Mesendoderm (in vitro differentiated cells): Measurements from ENCODE around the gene RASA2. TPM values are rescaled to one million over a fixed set of nuclear protein-coding genes. Genes with fewer than 3 reads are reported as not detected.

Experiments
- DNase-seq: peaks from one replicate; pipeline ENCODE4 v3.0.0; 2013
- H2AK5ac ChIP-seq: 2 replicates; pipeline ENCODE4 v1.6.1; 2013; ENCODE audit warnings: low read length, inconsistent platforms
- H2BK120ac ChIP-seq: 2 replicates; pipeline ENCODE4 v1.6.1; 2013; ENCODE audit warnings: low read depth, mild to moderate bottlenecking, low read length, moderate library complexity, mixed read lengths
- H2BK15ac ChIP-seq: replicated peaks from 2 replicates; pipeline ENCODE4 v1.6.1; 2013; ENCODE audit warnings: low read depth, mild to moderate bottlenecking, moderate library complexity
- H2BK5ac ChIP-seq: 2 replicates; pipeline ENCODE4 v1.6.1; 2013; ENCODE audit warnings: low read length, inconsistent platforms
- H3K18ac ChIP-seq: 2 replicates; pipeline ENCODE4 v1.6.1; 2013; ENCODE audit warnings: mild to moderate bottlenecking, low read length, mixed read lengths
- H3K23ac ChIP-seq: one replicate; pipeline ENCODE4 v1.6.1; 2013; ENCODE audit warnings: low read length
- H3K27ac ChIP-seq: 2 replicates; pipeline ENCODE4 v1.5.1; 2013; ENCODE audit warnings: low read depth, mild to moderate bottlenecking, inconsistent platforms, low read length, moderate library complexity
- H3K27me3 ChIP-seq: 2 replicates; pipeline ENCODE4 v1.6.1; 2013; ENCODE audit warnings: low read length, control low read depth, mild to moderate bottlenecking, inconsistent platforms; ENCODE audit not compliant: insufficient read depth, poor library complexity
- H3K36me3 ChIP-seq: 2 replicates; pipeline ENCODE4 v1.6.1; 2013; ENCODE audit warnings: low read length, inconsistent platforms; ENCODE audit not compliant: control insufficient read depth, insufficient read depth
- H3K4ac ChIP-seq: one replicate; pipeline ENCODE4 v1.6.1; 2013; ENCODE audit warnings: low read depth, mild to moderate bottlenecking, low read length, moderate library complexity
- H3K4me1 ChIP-seq: 2 replicates; pipeline ENCODE4 v1.6.1; 2013; ENCODE audit warnings: low read depth, low read length, inconsistent platforms; ENCODE audit not compliant: control insufficient read depth
- H3K4me2 ChIP-seq: 2 replicates; pipeline ENCODE4 v1.6.1; 2013; ENCODE audit warnings: low read length
- H3K4me3 ChIP-seq: 2 replicates; pipeline ENCODE4 v1.5.1; 2013; ENCODE audit warnings: mild to moderate bottlenecking, low read length
- H3K56ac ChIP-seq: one replicate; pipeline ENCODE4 v1.6.1; 2013; ENCODE audit warnings: low read length
- H3K79me1 ChIP-seq: 2 replicates; pipeline ENCODE4 v1.6.1; 2013; ENCODE audit warnings: low read length, inconsistent platforms
- H3K79me2 ChIP-seq: 2 replicates; pipeline ENCODE4 v1.6.1; 2013; ENCODE audit warnings: mild to moderate bottlenecking, low read length; ENCODE audit not compliant: control insufficient read depth, insufficient read depth
- H3K9ac ChIP-seq: 2 replicates; pipeline ENCODE4 v1.6.1; 2013; ENCODE audit warnings: low read length, inconsistent platforms
- H4K5ac ChIP-seq: one replicate; pipeline ENCODE4 v1.6.1; 2013; ENCODE audit warnings: low read length
- H4K8ac ChIP-seq: one replicate; pipeline ENCODE4 v1.6.1; 2013; ENCODE audit warnings: low read depth, mild to moderate bottlenecking, control low read depth, low read length, moderate library complexity
- WGBS: extraction: QIAGEN DNeasy Blood & Tissue Kit; methylation state at CpG from one replicate; pipeline ENCODE4 v1.1.7; 2013; ENCODE audit warnings: low lambda C conversion rate, missing lambda C conversion rate; ENCODE audit not compliant: insufficient coverage; ENCODE audit errors: extremely low coverage; 5-methylcytosine and 5-hydroxymethylcytosine counted together
- polyA plus RNA-seq, 2 experiments: library from polyadenylated mRNA; stranded (reverse); fragments of 200-250 nt; gene quantifications; one replicate each; pipeline ENCODE4 v1.2.3, GENCODE V29; 2013

RASA2 gene, protein sequence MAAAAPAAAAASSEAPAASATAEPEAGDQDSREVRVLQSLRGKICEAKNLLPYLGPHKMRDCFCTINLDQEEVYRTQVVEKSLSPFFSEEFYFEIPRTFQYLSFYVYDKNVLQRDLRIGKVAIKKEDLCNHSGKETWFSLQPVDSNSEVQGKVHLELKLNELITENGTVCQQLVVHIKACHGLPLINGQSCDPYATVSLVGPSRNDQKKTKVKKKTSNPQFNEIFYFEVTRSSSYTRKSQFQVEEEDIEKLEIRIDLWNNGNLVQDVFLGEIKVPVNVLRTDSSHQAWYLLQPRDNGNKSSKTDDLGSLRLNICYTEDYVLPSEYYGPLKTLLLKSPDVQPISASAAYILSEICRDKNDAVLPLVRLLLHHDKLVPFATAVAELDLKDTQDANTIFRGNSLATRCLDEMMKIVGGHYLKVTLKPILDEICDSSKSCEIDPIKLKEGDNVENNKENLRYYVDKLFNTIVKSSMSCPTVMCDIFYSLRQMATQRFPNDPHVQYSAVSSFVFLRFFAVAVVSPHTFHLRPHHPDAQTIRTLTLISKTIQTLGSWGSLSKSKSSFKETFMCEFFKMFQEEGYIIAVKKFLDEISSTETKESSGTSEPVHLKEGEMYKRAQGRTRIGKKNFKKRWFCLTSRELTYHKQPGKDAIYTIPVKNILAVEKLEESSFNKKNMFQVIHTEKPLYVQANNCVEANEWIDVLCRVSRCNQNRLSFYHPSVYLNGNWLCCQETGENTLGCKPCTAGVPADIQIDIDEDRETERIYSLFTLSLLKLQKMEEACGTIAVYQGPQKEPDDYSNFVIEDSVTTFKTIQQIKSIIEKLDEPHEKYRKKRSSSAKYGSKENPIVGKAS
- polyA plus RNA-seq (2013, experiment 1 of 2), result 9.0 TPM
- 8.1 TPM for polyA plus RNA-seq (2013, experiment 2 of 2)

DNA sequence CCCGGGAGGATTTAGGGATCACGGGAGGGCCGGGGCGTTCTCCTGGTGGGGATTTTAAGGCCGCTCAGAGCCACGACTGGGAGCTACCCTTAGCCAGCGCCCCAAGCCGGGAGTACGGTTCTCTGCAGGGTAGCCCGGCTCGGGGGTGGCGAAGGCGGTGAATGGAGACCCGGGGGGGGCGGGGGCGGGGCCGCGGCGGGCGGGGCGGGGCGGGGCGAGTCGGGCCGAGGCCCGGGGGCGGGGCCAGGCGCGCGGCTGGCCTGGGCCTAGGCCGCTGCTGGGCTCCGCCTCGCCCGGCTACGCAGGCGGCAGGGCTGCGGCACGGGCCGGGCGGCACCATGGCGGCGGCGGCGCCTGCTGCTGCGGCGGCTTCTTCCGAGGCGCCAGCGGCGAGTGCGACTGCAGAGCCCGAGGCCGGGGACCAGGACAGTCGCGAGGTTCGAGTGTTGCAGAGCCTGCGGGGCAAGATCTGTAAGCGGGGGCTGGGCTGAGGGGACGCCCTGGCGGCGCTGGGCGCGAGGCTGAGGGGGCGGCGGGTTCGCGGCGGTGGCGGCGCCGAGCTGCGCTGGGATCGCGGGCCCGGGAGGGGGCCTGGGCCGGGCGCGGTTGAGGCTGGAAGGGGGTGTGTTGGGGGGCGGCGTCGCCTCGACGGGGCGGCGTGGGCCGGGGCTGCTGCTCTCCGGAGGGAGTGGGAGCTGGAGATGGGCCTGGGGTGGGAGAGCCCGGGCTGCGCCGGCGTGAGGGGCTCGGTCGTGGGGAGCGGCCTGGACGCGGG is at the start of gene RASA2:
RASA2 (plus strand) TSS at position 282 of the 775 bp plus-strand sequence; CDS start at position 339, 57 bp downstream.
- Histone ChIP-seq H3K27me3 (no peaks in the 10 kb centered on the region), H3K27ac (peak within 1 kb of the TSS; percentile 94), H3K4me3 (peak within 1 kb of the TSS; percentile 87), H3K79me1 (peaks cover 3% of the 10 kb centered on the region), H3K4me2 (peak within 1 kb of the TSS; percentile 58), H2BK120ac (peak within 1 kb of the TSS; percentile 83), H4K8ac (no peak within 1 kb of the TSS), H3K56ac (peak within 1 kb of the TSS; percentile 96), H2AK5ac (no peak within 1 kb of the TSS), H3K4ac (peak within 1 kb of the TSS; percentile 85), H2BK5ac (peak within 1 kb of the TSS; percentile 91), H3K79me2 (peaks cover 16% of the 10 kb centered on the region), H3K36me3 (no peaks in the 10 kb centered on the region), H2BK15ac (no peak within 1 kb of the TSS), H3K9ac (peak within 1 kb of the TSS; percentile 94), H4K5ac (no peak within 1 kb of the TSS), H3K4me1 (peaks cover 8% of the 10 kb centered on the region), H3K23ac (peak within 1 kb of the TSS; percentile 52), H3K18ac (peak within 1 kb of the TSS; percentile 78)
- DNase-seq, result peak; percentile 82
- no CpG with 5 or more reads among the region's 96 CpGs for WGBS

DNA sequence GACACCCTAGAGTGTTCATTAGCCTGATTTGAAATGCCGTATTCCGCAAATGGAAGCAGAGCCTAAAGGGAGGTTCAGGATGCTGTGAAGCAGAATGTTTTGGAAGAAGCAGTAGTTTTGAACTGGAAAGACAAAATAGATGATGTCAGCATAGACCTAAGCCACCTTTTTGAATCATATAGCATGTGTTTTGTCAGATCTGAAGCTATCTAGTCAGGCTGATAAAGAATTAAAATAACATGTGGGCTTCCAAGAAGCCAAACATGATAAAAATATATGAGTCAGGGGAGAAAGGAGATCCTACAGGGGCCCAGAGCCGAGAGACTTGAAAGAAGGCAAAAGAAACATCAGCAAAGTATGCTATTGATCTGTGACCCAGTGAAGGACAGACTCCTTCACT is 47.2 kb upstream of the RASA2 start:
- no peak overlapping the region for H3K23ac ChIP-seq
- H4K5ac ChIP-seq, result no peak overlapping the region
- no peak overlapping the region for H3K4me3 ChIP-seq
- H3K4ac ChIP-seq, result no peak overlapping the region
- H2BK15ac ChIP-seq, result no peak overlapping the region
- no peak overlapping the region for H4K8ac ChIP-seq
- no peak overlapping the region for H3K56ac ChIP-seq
- H3K4me1 ChIP-seq, result no peaks in the 10 kb centered on the region
- H2BK5ac ChIP-seq, result no peak overlapping the region
- WGBS, result no CpG with 5 or more reads among the region's 3 CpGs
- no peak overlapping the region for H2AK5ac ChIP-seq
- no peak overlapping the region for H3K9ac ChIP-seq
- H2BK120ac ChIP-seq, result no peak overlapping the region
- no peak overlapping the region for H3K4me2 ChIP-seq
- no peak for DNase-seq
- H3K79me2 ChIP-seq, result no peaks in the 10 kb centered on the region
- no peaks in the 10 kb centered on the region for H3K27me3 ChIP-seq
- H3K79me1 ChIP-seq, result no peaks in the 10 kb centered on the region
- peaks cover 10% of the 10 kb centered on the region for H3K36me3 ChIP-seq
- no peak overlapping the region for H3K27ac ChIP-seq
- H3K18ac ChIP-seq, result no peak overlapping the region

DNA sequence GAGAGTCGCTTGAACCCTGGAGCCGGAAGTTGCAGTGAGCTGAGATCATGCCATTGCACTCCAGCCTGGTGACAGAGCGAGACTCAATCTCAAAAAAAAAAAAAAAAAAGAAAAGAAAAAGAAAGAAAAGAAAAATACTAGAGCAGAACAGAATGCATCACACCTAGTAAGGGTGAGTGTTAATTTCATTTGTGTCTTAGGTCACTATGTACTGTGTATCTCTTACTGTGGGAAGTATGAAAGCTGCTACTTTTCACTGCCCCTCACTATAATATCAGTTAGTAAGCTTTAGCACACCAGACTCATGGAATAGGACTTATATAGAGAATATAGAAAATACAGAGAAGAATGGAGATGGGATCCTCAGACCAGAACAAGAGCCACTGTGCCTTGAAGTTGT is 45.9 kb upstream of the RASA2 start:
- Histone ChIP-seq H3K4ac (no peak overlapping the region), H3K36me3 (peaks cover 10% of the 10 kb centered on the region), H3K4me3 (no peak overlapping the region), H3K18ac (no peak overlapping the region), H2AK5ac (no peak overlapping the region), H3K23ac (no peak overlapping the region), H4K5ac (no peak overlapping the region), H3K79me2 (no peaks in the 10 kb centered on the region), H2BK5ac (no peak overlapping the region), H2BK120ac (no peak overlapping the region), H3K27me3 (no peaks in the 10 kb centered on the region), H4K8ac (no peak overlapping the region), H3K27ac (no peak overlapping the region), H3K79me1 (no peaks in the 10 kb centered on the region), H3K9ac (no peak overlapping the region), H3K4me1 (no peaks in the 10 kb centered on the region), H3K56ac (no peak overlapping the region), H2BK15ac (no peak overlapping the region), H3K4me2 (no peak overlapping the region)
- no peak for DNase-seq
- no CpG with 5 or more reads among the region's 3 CpGs for WGBS

DNA sequence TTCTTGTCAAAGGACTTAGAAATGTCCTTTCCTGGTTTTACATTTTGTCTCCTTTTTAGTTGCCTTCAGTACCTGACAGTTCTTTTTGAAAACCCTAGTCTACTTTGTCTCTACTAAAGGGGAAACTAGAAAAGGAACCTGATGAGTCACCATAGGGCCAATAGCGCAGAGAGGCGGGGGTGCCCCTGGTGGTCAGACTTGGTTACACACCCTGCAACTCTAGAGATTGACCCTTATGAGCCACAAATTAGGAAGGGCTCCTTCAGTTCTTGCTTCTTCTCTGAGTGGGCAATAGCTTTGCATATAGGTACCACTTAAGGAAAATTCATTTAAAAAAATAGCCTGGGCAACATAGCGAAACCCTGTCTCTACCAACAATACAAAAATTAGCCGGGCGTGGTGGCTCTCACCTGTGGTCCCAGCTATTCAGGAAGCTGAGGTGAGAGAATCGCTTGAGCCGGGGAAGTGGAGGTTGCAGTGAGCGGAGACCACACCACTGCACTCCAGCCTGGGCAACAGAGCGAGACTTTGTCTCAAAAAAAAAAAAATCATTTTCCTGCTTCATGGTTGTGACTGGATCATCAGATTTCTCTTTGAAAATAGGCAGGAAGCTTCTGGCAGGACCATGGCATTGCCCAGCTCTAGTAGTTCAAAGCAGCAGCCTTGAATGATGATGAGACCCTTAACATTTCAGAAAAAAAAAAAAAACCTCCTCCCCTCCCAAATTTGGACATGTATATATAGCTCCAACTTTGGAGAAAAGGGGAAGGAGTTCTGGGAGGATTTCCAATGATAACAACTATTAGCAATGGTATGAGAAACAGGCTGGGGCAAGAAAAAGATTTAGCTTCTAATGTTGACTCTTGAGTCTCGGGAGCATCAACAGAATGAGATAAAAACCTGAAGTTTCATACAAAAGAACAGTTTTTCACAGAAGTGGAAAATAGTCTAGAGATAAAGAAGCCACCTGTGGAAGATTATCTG is 45.2 kb upstream of the RASA2 start:
- H2BK120ac ChIP-seq, result no peak overlapping the region
- no peak overlapping the region for H3K4ac ChIP-seq
- H2AK5ac ChIP-seq, result no peak overlapping the region
- no peak overlapping the region for H3K4me2 ChIP-seq
- H2BK5ac ChIP-seq, result no peak overlapping the region
- no peaks in the 10 kb centered on the region for H3K79me1 ChIP-seq
- no peak overlapping the region for H4K5ac ChIP-seq
- H3K9ac ChIP-seq, result no peak overlapping the region
- H3K27me3 ChIP-seq, result no peaks in the 10 kb centered on the region
- H3K23ac ChIP-seq, result no peak overlapping the region
- no peaks in the 10 kb centered on the region for H3K79me2 ChIP-seq
- no peak overlapping the region for H3K4me3 ChIP-seq
- H3K4me1 ChIP-seq, result no peaks in the 10 kb centered on the region
- no peak overlapping the region for H3K56ac ChIP-seq
- WGBS, result no CpG with 5 or more reads among the region's 10 CpGs
- H2BK15ac ChIP-seq, result no peak overlapping the region
- DNase-seq, result peak; percentile 75
- peaks cover 10% of the 10 kb centered on the region for H3K36me3 ChIP-seq
- H3K18ac ChIP-seq, result no peak overlapping the region
- H3K27ac ChIP-seq, result no peak overlapping the region
- H4K8ac ChIP-seq, result no peak overlapping the region

DNA sequence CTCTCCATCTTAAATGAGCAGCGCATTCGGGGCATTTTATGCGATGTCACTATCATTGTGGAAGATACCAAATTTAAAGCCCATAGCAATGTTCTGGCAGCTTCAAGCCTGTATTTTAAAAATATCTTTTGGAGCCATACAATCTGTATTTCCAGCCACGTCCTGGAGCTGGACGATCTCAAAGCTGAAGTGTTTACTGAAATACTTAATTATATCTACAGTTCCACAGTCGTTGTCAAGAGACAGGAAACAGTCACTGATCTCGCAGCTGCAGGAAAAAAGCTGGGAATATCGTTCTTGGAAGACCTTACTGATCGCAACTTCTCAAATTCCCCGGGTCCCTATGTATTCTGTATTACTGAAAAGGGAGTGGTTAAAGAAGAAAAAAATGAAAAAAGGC is 44.4 kb upstream of the RASA2 start:
- Histone ChIP-seq H3K79me2 (no peaks in the 10 kb centered on the region), H4K5ac (no peak overlapping the region), H3K23ac (no peak overlapping the region), H3K27ac (no peak overlapping the region), H3K18ac (no peak overlapping the region), H3K36me3 (peaks cover 10% of the 10 kb centered on the region), H3K4me3 (no peak overlapping the region), H3K4me2 (no peak overlapping the region), H3K27me3 (no peaks in the 10 kb centered on the region), H3K4ac (no peak overlapping the region), H2BK120ac (no peak overlapping the region), H3K4me1 (no peaks in the 10 kb centered on the region), H3K79me1 (no peaks in the 10 kb centered on the region), H3K56ac (no peak overlapping the region), H4K8ac (no peak overlapping the region), H2AK5ac (no peak overlapping the region), H2BK15ac (no peak overlapping the region), H2BK5ac (no peak overlapping the region), H3K9ac (no peak overlapping the region)
- WGBS, result no CpG with 5 or more reads among the region's 10 CpGs
- DNase-seq, result no peak
